DMS 273 (cell line): Measurements from ENCODE around the gene RABGAP1L.

Experiments
- DNase-seq: peaks from one replicate; lab custom pipeline; 2025; ENCODE audit not compliant: unreplicated experiment; lab: John Stamatoyannopoulos, UW

The RABGAP1L gene

GRCh38 chr1:174742805-174743653, 583.7 kb downstream of the RABGAP1L start:
- no peak for DNase-seq

- DNase-seq = peak; percentile 58
Measured at GRCh38 chr1:174743654-174744561, 584.6 kb downstream of the RABGAP1L start.

DNA sequence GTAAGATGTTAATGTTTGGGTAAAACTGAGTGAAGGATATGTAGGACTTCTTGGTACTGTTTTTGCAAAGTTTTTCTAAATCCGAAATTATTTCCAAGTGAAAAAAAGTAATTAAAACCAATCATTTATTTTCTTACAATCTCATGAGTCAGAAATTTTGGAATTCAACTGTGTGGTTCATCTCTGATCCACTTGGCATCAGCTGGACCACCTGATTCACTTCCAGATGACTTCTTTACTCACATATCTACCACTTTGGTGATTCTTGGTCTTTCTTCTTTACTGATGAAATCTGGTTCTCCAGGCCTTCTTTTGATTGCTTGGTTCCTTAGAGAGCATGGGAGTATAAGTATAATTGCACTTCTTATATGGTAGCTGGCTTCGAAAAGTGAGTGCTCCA, 585.6 kb downstream of the RABGAP1L start:
- no peak for DNase-seq

- DNase-seq = peak; percentile 7
Measured at GRCh38 chr1:174746024-174746808, 586.9 kb downstream of the RABGAP1L start.

DNA sequence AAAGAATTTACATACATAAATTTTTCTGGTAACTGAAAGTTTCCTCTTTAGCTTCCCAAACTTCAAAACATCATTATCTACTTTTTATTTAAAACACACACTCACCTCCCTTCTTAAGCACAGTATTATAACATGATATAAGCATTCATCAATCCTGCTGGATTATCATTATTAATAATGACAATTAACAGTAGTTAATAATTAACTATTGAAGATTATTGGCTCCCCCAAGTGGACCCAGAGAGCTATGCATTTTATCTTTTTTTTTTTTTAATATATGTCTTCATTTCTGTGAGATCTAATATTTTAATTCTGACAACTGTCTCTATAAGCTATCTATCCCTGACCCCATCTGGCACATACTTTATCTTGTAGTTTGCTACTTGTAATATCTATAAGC, 588.3 kb downstream of the RABGAP1L start:
- DNase-seq = no peak

- no peak for DNase-seq
Measured at GRCh38 chr1:174748586-174748985, 589.3 kb downstream of the RABGAP1L start.

- DNase-seq = no peak
Measured at GRCh38 chr1:174753131-174753530, 593.8 kb downstream of the RABGAP1L start.

DNA sequence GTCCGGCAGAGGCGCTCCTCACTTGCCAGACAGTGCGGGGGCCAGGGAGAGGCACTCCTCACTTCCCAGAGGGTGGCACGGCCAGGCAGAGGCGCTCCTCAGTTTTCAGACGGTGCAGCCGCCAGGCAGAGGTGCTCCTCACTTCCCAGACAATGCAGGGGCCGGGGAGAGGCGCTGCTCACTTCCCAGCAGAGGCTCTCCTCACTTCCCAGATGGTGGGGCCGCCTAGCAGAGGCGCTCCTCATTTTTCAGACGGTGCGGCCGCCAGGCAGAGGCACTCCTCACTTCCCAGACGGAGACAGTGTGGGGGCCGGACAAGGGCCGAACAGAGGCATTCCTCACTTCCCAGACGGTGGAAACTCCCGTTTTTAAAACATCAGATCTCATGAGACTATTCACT, 602.0 kb downstream of the RABGAP1L start:
- no peak for DNase-seq

DNA sequence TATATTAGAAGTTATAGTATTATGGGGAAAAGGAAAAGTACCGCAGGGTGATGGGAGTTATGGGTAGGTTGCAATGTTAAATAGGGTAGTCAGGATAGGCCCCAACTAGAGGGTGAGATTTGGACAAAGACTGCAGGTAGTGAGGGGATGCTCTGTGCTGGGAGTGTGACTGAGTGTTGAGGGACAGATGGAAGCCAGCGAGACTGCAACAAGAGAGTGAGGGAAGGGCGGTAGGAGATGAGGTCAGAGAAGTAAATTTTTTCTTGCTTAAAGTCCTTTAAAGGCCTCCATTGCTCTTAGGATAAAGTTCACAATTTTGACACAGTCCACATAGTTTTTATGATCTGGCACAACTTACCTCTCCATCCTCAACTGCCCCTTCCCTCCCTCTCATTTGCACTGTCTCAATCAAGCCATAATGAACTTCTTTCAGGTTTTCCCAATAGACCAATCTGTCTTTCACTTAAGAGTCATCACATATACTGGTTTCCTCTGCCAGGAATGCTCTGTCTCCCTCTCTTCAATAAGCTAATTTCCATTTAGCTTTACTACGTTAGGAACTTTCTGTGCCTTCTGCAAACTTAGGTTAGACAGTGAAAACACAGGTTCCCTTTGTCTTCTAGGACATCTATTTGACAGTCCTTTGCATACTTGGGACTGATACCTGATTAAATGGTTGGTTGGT, 602.7 kb downstream of the RABGAP1L start:
- no peak for DNase-seq

DNA sequence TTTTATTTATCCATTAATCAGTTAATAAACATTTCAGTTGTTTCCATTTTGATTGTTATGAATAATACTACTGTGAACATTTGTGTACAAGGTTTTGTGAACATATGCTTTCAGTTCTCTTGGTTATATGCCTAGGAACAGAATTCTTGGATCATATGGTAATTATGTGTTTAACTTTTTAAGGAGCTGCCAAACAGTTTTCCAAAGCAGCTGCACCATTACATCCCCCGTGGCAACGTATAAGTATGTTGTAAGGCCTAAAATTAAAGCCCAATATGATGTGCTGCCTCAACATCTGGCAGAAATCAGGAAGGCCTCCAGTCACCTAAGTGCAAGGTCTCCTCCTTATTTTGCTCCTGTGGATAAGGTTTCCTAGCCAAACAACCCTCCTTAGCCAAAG, 604.9 kb downstream of the RABGAP1L start:
- peak; percentile 6 for DNase-seq

DNA sequence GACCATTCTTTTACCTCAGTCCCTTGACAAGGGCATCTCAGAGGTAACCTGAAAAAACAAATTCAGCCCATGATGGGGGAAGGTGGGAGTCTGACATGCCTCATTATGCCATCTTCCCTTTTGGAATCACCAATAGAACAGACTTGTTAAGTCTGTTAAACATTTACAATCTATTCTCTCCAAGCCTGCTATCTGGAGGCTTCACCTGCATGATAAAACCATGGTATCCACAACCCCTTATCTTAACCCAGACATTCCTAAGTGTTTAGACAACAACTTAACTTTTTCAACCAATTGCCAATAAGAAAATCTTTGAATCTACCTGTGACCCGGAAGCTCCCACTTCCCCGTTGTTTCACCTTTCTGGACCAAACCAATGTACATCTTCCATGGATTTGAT, 607.4 kb downstream of the RABGAP1L start:
- DNase-seq = no peak

GRCh38 chr1:174768516-174768915, 609.2 kb downstream of the RABGAP1L start:
- DNase-seq = peak; percentile 13

DNA sequence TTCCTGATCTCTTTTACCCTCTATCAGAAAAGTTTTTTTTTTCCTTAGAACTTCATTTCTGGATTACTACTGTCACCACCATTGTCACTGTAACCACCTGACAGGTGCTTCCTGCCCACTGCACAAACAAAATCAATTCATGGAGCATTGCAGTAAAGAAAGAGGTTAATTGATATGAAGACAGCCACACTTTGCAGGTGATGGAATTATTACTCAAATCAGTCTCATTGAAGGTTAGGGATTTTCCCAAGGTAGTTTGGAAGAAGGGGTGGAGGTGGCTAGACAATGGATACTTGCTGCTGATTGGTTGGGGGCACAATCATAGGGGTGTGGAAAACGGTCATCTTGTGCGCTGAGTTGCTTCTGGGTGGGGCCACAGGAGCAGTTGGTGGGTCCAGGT, 609.6 kb downstream of the RABGAP1L start:
- DNase-seq = no peak

- DNase-seq = peak; percentile 74
Measured at GRCh38 chr1:174769961-174770549, 610.7 kb downstream of the RABGAP1L start.

DNA sequence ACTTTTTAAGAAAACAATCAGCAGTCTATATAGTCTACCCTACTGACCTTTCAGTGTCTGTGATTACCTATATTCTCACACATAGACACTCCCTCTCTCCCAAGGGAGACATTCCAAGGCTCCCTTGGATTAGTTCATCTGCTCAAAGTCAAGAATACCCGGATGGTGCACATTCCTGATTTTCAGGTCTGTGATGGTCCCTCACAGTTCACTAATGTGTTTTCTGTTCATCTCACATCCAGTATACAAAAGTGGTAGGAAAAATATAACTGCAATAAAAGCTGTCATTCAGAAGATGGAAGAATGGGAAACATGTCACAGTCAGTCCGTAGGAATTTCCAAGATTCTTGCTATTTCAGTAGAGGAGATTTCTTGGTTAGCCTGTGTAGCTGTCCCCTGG, 616.3 kb downstream of the RABGAP1L start:
- DNase-seq = no peak

- no peak for DNase-seq
Measured at GRCh38 chr1:174777262-174777661, 617.9 kb downstream of the RABGAP1L start.

DNA sequence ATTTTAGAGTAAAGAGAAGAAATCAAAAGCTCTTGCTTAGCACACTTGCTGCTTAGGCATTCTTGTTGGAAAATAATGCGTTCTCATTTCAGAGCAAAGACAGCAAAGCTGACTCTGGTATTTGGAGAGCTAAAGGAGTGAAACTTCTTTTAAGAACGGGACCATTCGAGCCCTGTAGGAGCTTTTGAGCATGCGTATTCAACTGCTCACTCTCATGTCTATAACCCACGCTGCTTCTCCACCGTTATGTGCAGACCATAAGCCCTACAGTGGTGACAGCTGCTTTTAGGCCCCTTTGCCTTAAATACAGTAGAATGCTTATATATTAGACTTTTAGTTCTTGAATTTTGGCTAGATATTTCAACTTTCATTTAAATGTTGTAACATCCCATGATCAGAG, 626.2 kb downstream of the RABGAP1L start:
- DNase-seq = peak; percentile 72

GRCh38 chr1:174786358-174786757, 627.0 kb downstream of the RABGAP1L start:
- DNase-seq = no peak

DNA sequence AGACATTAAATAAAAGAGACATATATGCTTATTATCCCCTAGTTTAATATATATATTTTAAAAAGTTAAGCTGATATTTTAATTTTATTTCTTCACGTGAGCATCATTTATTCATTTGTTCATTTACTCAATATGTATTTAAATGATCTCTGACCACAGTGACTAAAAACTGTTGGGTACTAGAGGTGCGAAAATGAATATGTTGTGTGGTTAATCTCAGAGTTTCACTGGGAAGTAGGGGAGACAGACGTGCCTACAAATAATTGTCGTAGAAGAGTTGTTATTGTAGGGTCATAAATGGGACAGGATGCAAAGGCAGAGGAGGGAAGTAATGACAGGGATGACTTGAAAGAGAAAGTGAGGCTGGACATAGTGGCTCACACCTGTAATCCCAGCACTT, 627.4 kb downstream of the RABGAP1L start:
- no peak for DNase-seq

DNA sequence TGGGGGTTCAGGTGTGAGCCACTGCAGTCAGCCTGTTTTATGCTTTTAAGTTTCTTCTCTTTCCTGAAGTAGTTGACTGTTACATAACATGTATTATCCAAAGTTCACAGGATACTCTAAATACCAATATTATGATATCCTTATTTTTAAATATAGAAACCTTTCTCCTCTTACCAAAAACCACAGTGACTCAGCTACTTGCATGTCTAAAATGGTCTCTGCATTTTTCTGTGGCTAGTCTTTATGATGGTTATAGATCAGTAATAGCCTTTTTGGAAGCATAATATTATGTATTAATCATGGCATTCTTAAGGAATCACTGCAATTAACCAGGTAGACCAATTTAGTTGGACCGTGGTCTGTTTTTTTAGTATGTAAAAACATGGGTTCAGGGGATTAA, 629.7 kb downstream of the RABGAP1L start:
- DNase-seq = no peak
